ENCODE data around the gene WDTC1. TPM values are rescaled to one million over a fixed set of nuclear protein-coding genes. Genes with fewer than 3 reads are reported as not detected.
A peak's percentile ranks its signal among the peaks of the same experiment; 100 is the strongest.

WDTC1 gene
- total RNA-seq, 1 donor from 2014 or later, result 61.1 TPM

DNA sequence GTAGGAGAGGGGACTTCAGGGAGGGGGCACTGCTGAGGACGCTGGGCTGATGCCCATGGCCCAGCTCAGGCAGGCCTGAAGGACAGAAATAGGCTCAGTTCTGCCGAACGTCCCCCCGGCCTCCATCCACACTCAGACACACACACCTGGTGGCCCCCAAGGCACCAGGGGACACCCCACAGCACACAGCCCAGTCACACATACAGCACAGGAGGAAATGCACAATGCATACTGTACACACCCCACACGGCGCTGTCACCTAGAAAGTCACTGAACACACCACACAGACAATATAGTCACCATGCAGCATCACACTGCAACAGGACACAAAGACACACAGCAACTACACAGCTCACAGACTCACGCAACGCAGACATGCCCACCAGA lies 108.0 kb downstream of the WDTC1 start:
- intact Hi-C loops (cut with micrococcal nuclease), result no loop called here
- no peak overlapping the region for H3K4me3 ChIP-seq
- H3K27ac ChIP-seq (replicated peaks), result no peak overlapping the region
- TF ChIP-seq CTCF (IDR thresholded peaks at IDR 0.05; ENCODE audit: borderline replicate concordance), result no peak
- DNase-seq, result no peak
- no peaks in the 10 kb centered on the region for H3K9me3 ChIP-seq (replicated peaks)
- no peaks in the 10 kb centered on the region for H3K27me3 ChIP-seq (ENCODE audit: low read depth)
- H3K4me1 ChIP-seq, result peaks cover 11% of the 10 kb centered on the region
- peaks cover 5% of the 10 kb centered on the region for H3K36me3 ChIP-seq

DNA sequence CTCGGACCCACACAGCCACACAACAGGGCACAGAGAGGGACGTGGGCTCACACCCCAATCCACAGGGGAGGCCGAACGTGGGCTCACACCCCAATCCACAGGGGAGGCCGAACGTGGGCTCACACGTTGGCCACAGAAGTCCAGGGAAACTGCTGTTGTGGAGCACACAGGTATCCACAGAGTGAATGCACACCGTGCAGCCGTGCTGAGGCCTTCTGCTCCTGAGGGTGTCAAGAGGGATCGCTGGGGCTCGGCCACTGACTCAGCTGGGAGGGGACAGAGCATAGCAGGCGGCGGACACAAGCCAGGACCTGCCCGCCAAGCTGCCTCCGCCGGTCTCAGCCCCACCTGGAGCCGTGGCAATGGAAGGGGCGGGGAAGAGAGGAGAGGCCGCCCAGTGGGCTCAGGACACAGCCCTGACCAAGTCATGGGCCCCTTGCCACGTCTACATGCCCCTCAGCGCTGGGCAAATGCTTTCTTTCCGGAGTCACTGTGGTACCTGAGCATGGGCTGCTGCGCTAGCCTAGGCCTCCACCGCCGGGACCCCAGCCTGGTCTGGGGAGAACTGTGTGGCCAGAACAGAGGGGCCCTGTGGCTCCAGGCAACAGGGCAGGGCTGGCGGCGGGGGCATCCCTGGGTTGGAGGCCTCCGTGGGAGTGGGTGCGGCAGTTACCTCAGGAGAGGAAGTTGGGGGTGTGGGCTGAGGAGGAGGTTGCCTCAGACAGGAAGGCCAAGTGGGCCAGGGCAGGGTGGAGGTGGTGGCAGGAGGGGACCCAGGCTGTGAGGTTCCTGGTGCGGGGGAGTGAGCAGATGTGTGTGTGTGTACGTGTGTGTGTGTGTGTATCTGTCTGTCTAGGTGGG lies 108.6 kb downstream of the WDTC1 start:
- intact Hi-C loops (cut with micrococcal nuclease), result no loop called here
- no peak for TF ChIP-seq CTCF (IDR thresholded peaks at IDR 0.05; ENCODE audit: borderline replicate concordance)
- Histone ChIP-seq H3K4me3 (peak overlapping the region; percentile 12), H3K36me3 (no peaks in the 10 kb centered on the region), H3K9me3 (replicated peaks) (no peaks in the 10 kb centered on the region), H3K27me3 (ENCODE audit: low read depth) (no peaks in the 10 kb centered on the region), H3K4me1 (peaks cover 11% of the 10 kb centered on the region), H3K27ac (replicated peaks) (peak overlapping the region; percentile 43)
- DNase-seq, result no peak

GRCh38 chr1:27343639-27344025 lies 109.2 kb downstream of the WDTC1 start:
- Histone ChIP-seq H3K27ac (replicated peaks) (no peak overlapping the region), H3K4me3 (no peak overlapping the region), H3K9me3 (replicated peaks) (no peaks in the 10 kb centered on the region), H3K4me1 (peaks cover 11% of the 10 kb centered on the region), H3K36me3 (no peaks in the 10 kb centered on the region), H3K27me3 (ENCODE audit: low read depth) (no peaks in the 10 kb centered on the region)
- no peak for DNase-seq
- TF ChIP-seq CTCF (IDR thresholded peaks at IDR 0.05; ENCODE audit: borderline replicate concordance), result no peak
- intact Hi-C loops (cut with micrococcal nuclease), result no loop called here

DNA sequence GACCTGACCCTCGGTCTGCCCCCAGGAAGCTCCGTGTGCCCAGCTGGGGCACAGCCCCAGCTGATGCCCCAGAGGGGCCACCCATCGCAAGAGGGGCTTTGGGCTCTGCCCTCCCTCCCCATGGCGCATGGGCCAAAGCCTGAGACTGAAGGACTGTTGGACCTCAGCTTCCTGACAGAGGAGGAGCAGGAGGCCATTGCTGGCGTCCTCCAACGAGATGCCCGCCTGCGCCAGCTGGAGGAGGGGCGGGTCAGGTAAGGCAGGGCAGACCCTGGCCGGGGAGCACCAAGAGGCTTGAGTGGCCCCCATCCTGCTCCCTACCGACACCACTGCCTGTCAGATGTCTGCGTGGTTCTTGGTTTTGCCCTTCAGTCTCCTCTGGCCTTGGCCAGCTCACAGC lies 110.8 kb downstream of the WDTC1 start:
- no peak for TF ChIP-seq CTCF (IDR thresholded peaks at IDR 0.05; ENCODE audit: borderline replicate concordance)
- Histone ChIP-seq H3K27ac (replicated peaks) (no peak overlapping the region), H3K4me3 (no peak overlapping the region), H3K4me1 (peaks cover 24% of the 10 kb centered on the region), H3K9me3 (replicated peaks) (no peaks in the 10 kb centered on the region), H3K36me3 (no peaks in the 10 kb centered on the region), H3K27me3 (ENCODE audit: low read depth) (no peaks in the 10 kb centered on the region)
- intact Hi-C loops (cut with micrococcal nuclease), result no loop called here
- no peak for DNase-seq

DNA sequence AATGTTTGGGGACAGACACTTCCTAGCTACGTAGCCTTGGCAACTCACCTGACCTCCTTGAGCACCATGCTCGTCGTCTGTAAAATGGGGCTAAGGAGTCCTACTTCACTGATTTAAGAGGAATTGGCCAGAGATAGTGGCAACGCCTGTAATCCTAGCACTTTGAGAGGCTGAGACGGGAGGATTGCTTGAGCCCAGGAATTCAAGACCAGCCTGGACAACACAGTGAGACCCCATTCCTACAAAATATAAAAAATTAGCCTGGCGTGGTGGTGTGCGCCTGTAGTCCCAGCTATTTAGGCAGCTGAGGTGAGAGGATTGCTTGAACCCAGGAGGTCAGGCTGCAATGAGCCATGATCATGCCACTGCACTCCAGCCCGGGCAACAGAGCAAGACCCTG lies 111.9 kb downstream of the WDTC1 start:
- no peak for TF ChIP-seq CTCF (IDR thresholded peaks at IDR 0.05; ENCODE audit: borderline replicate concordance)
- H3K27me3 ChIP-seq (ENCODE audit: low read depth), result no peaks in the 10 kb centered on the region
- H3K4me3 ChIP-seq, result no peak overlapping the region
- H3K9me3 ChIP-seq (replicated peaks), result no peaks in the 10 kb centered on the region
- no peaks in the 10 kb centered on the region for H3K36me3 ChIP-seq
- H3K4me1 ChIP-seq, result peaks cover 35% of the 10 kb centered on the region
- intact Hi-C loops (cut with micrococcal nuclease), result no loop called here
- DNase-seq, result no peak
- H3K27ac ChIP-seq (replicated peaks), result no peak overlapping the region
